ENCODE data around the gene GABBR1.

GRCh38 chr6:29620630-29621029 is 12.4 kb downstream of the GABBR1 start:
- TF ChIP-seq CTCF (optimal IDR thresholded peaks at IDR 0.05 in 1 of 3, IDR thresholded peaks at IDR 0.05 in 1 of 3, conservative IDR thresholded peaks at IDR 0.05 in 1 of 3; ENCODE audit: extremely low read depth in 1 of 3, insufficient read depth in 2 of 3, low read length in 3 of 3), result no peak
- no peak for TF ChIP-seq EZH2 (IDR thresholded peaks at IDR 0.05; ENCODE audit: low read length)

Data from keratinocyte (primary cell).